ENCODE measurements around the gene PTPN1.
"Not testable (repeated sequence)": the region's sequence is repeated elsewhere in the genome, so short reads cannot be mapped to it uniquely, and the experiment has no call there.

Gene PTPN1

GRCh38 chr20:50595988-50596693, 86.0 kb downstream of the PTPN1 start:
- DNase-seq = no peak

- no peak for DNase-seq
Measured at GRCh38 chr20:50596694-50597021, 86.5 kb downstream of the PTPN1 start.

- DNase-seq = no peak
Measured at GRCh38 chr20:50597406-50597969, 87.3 kb downstream of the PTPN1 start.

- DNase-seq = no peak
Measured at GRCh38 chr20:50598074-50598473, 87.9 kb downstream of the PTPN1 start.

- DNase-seq = not testable (repeated sequence)
Measured at GRCh38 chr20:50598768-50599167, 88.6 kb downstream of the PTPN1 start.

GRCh38 chr20:50600281-50600895, 90.2 kb downstream of the PTPN1 start:
- no peak for DNase-seq

GRCh38 chr20:50601511-50602431, 91.6 kb downstream of the PTPN1 start:
- no peak for DNase-seq

GRCh38 chr20:50602432-50603088, 92.4 kb downstream of the PTPN1 start:
- no peak for DNase-seq

GRCh38 chr20:50604451-50604850, 94.3 kb downstream of the PTPN1 start:
- DNase-seq = no peak

GRCh38 chr20:50605136-50605535, 95.0 kb downstream of the PTPN1 start:
- DNase-seq = no peak

- no peak for DNase-seq
Measured at GRCh38 chr20:50607436-50607835, 97.3 kb downstream of the PTPN1 start.

- no peak for DNase-seq
Measured at GRCh38 chr20:50607850-50608749, 97.9 kb downstream of the PTPN1 start.

GRCh38 chr20:50608750-50609104, 98.5 kb downstream of the PTPN1 start:
- no peak for DNase-seq

- no peak for DNase-seq
Measured at GRCh38 chr20:50609438-50609989, 99.3 kb downstream of the PTPN1 start.

- DNase-seq = no peak
Measured at GRCh38 chr20:50610212-50610718, 100.1 kb downstream of the PTPN1 start.

GRCh38 chr20:50611128-50611810, 101.1 kb downstream of the PTPN1 start:
- no peak for DNase-seq

- DNase-seq = no peak
Measured at GRCh38 chr20:50613438-50614169, 103.4 kb downstream of the PTPN1 start.

GRCh38 chr20:50615407-50615806, 105.2 kb downstream of the PTPN1 start:
- DNase-seq = no peak

- no peak for DNase-seq
Measured at GRCh38 chr20:50617022-50617421, 106.8 kb downstream of the PTPN1 start.

GRCh38 chr20:50618537-50618936, 108.4 kb downstream of the PTPN1 start:
- DNase-seq = no peak
